GM12801 (cell line): ENCODE results near the gene PIGT.

Experiments used
- TF ChIP-seq, protein P1 (sequence below): IDR thresholded peaks from one replicate; pipeline ENCODE4 v1.5.1; 2011; ENCODE audit warnings: control low read depth; ENCODE audit not compliant: insufficient read length; ENCODE audit errors: extremely low read depth

The PIGT gene

GRCh38 chr20:45433316-45433715 lies 17.4 kb downstream of the PIGT start:
- TF ChIP-seq, protein P1, sequence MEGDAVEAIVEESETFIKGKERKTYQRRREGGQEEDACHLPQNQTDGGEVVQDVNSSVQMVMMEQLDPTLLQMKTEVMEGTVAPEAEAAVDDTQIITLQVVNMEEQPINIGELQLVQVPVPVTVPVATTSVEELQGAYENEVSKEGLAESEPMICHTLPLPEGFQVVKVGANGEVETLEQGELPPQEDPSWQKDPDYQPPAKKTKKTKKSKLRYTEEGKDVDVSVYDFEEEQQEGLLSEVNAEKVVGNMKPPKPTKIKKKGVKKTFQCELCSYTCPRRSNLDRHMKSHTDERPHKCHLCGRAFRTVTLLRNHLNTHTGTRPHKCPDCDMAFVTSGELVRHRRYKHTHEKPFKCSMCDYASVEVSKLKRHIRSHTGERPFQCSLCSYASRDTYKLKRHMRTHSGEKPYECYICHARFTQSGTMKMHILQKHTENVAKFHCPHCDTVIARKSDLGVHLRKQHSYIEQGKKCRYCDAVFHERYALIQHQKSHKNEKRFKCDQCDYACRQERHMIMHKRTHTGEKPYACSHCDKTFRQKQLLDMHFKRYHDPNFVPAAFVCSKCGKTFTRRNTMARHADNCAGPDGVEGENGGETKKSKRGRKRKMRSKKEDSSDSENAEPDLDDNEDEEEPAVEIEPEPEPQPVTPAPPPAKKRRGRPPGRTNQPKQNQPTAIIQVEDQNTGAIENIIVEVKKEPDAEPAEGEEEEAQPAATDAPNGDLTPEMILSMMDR = no peak

DNA sequence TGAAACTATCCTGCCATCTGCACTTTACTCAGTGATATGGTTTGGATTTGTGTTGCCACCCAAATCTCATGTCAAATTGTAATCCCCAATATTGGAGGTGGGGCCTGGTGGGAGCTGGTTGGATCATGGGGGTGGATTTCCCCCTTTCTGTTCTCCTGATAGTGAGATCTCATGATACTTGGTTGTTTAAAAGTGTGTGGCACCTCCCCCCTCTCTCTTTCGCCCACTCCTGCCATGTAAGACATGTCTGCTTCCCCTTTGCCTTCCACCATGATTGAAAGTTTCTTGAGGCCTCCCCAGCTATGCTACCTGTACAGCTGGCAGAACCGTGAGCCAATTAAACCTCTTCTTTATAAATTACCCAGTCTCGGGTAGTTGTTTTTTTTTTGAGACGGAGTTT lies 18.0 kb downstream of the PIGT start:
- TF ChIP-seq, protein P1 = no peak

GRCh38 chr20:45436732-45437485 lies 21.0 kb downstream of the PIGT start:
- TF ChIP-seq, protein P1 = no peak

DNA sequence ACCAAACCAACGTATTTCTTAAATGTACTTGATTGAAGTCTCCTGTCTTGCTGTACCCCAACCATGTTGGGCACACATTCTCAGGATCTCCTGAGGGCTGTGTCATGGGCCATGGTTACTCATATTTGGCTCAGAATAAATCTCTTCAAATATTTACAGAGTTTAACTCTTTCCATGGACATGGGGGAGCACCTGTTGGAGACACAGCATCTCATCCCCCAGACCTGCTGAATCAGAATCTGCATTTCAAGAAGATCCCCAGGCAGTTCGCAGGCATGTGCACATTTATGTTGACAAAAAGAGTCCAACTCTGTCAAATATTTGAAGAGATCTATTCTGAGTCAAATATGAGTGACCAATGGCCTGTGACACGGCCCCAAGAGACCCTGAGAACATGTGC lies 24.5 kb downstream of the PIGT start:
- TF ChIP-seq, protein P1 = no peak

GRCh38 chr20:45440891-45441685 lies 25.1 kb downstream of the PIGT start:
- TF ChIP-seq, protein P1 = no peak

GRCh38 chr20:45441746-45442145 lies 25.8 kb downstream of the PIGT start:
- TF ChIP-seq, protein P1 = no peak

DNA sequence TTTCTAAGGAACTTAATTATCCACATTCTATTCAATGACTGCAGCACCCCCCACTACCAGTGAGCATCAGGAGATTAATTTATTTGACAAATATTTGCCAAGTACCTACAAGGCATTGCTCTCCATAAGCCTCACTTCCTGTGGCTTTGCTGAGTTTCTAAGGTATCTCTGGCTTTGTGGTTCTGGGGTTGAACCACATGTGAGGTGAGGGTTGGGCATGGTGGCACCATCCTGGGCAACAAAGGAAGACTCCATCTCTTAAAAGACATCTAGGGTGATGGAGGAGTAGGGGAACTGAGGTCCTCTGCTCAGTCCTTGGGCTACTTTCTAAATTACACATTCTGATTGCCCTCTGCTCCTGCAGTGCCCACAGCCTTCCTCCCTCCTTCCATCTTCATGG lies 28.1 kb downstream of the PIGT start:
- TF ChIP-seq, protein P1 = no peak
